Myocyte (in vitro differentiated cells): ENCODE data around the gene SCGB1C2. TPM values are rescaled to one million over a fixed set of nuclear protein-coding genes. Genes with fewer than 3 reads are reported as not detected.
"Not testable (repeated sequence)": the region's sequence is repeated elsewhere in the genome, so short reads cannot be mapped to it uniquely, and the experiment has no call there.

Source experiments
- DNase-seq: peaks from one replicate; pipeline ENCODE4 v3.0.0-alpha.2; 2012; ENCODE audit warnings: low read depth
- total RNA-seq: library from RNA; depleted of rRNA; stranded (reverse); fragments of >200 nt; gene quantifications from 2 replicates; pipeline ENCODE4 v1.2.3, GENCODE V29; 2014

Gene SCGB1C2
- total RNA-seq, 1 donor from 2014 or later, result not detected

- no peak for DNase-seq
Observed at GRCh38 chr17:148757-149156, 11.4 kb downstream of the SCGB1C2 start.

- no peak for DNase-seq
Observed at GRCh38 chr17:149231-149630, 11.9 kb downstream of the SCGB1C2 start.

GRCh38 chr17:149897-150584 is 12.7 kb downstream of the SCGB1C2 start:
- DNase-seq, result no peak

- no peak for DNase-seq
Observed at GRCh38 chr17:151004-151403, 13.6 kb downstream of the SCGB1C2 start.

- no peak for DNase-seq
Observed at GRCh38 chr17:151886-152859, 14.8 kb downstream of the SCGB1C2 start.

- no peak for DNase-seq
Observed at GRCh38 chr17:152860-153420, 15.6 kb downstream of the SCGB1C2 start.

GRCh38 chr17:153851-154250 is 16.5 kb downstream of the SCGB1C2 start:
- DNase-seq, result peak; percentile 61

- no peak for DNase-seq
Observed at GRCh38 chr17:155576-155975, 18.2 kb downstream of the SCGB1C2 start.

GRCh38 chr17:156094-156621 is 18.8 kb downstream of the SCGB1C2 start:
- no peak for DNase-seq

GRCh38 chr17:156946-157345 is 19.6 kb downstream of the SCGB1C2 start:
- DNase-seq, result no peak

- no peak for DNase-seq
Observed at GRCh38 chr17:157901-158300, 20.5 kb downstream of the SCGB1C2 start.

- no peak for DNase-seq
Observed at GRCh38 chr17:158379-158778, 21.0 kb downstream of the SCGB1C2 start.

GRCh38 chr17:159609-160008 is 22.2 kb downstream of the SCGB1C2 start:
- DNase-seq, result no peak

- no peak for DNase-seq
Observed at GRCh38 chr17:160336-160735, 23.0 kb downstream of the SCGB1C2 start.

- DNase-seq, result no peak
Observed at GRCh38 chr17:161481-161880, 24.1 kb downstream of the SCGB1C2 start.

- no peak for DNase-seq
Observed at GRCh38 chr17:162689-163088, 25.3 kb downstream of the SCGB1C2 start.

GRCh38 chr17:163514-164098 is 26.2 kb downstream of the SCGB1C2 start:
- peak; percentile 36 for DNase-seq

GRCh38 chr17:164303-165235 is 27.2 kb downstream of the SCGB1C2 start:
- DNase-seq, result peak; percentile 64

GRCh38 chr17:165939-166338 is 28.6 kb downstream of the SCGB1C2 start:
- DNase-seq, result no peak

- not testable (repeated sequence) for DNase-seq
Observed at GRCh38 chr17:168614-169013, 31.2 kb downstream of the SCGB1C2 start.
